ENCODE measurements around the gene DAP. TPM values are rescaled to one million over a fixed set of nuclear protein-coding genes. Genes with fewer than 3 reads are reported as not detected.

Gene DAP
- total and polyA plus RNA-seq, 12 donors = 27.4 to 197 (median 101) TPM

GRCh38 chr5:10699281-10699874, 61.7 kb downstream of the DAP start:
- Histone ChIP-seq H3K36me3 (replicated peaks in 1 of 2) (no peaks in the 10 kb centered on the region), H3K27ac (no peak overlapping the region), H3K4me3 (no peak overlapping the region), H3K4me1 (replicated peaks in 1 of 2) (peaks cover 28 to 33% of the 10 kb centered on the region in 2 donors), H3K27me3 (no peaks in the 10 kb centered on the region), H3K9me3 (replicated peaks in 1 of 3) (no peaks in the 10 kb centered on the region)
- DNase-seq = no peak
- intact Hi-C loops (cut with DNase I) = loop anchor here in 1 of 2 donors (5.0 kb wide), 1 partner anchor 483 kb away; no protein-coding TSS in a partner anchor
- WGBS, 4 donors = 89 to 97% (median 90%) methylated on average over 5 of the region's 5 CpGs
- TF ChIP-seq POLR2A (IDR thresholded peaks at IDR 0.05) (no peak), CTCF (IDR thresholded peaks at IDR 0.05) (no peak)

- Histone ChIP-seq H3K4me3 (no peak overlapping the region), H3K27me3 (no peaks in the 10 kb centered on the region), H3K36me3 (replicated peaks in 1 of 2) (no peaks in the 10 kb centered on the region), H3K4me1 (replicated peaks in 1 of 2) (peaks cover 3 to 5% of the 10 kb centered on the region in 2 donors), H3K9me3 (replicated peaks in 1 of 3) (no peaks in the 10 kb centered on the region), H3K27ac (no peak overlapping the region)
- TF ChIP-seq POLR2A (IDR thresholded peaks at IDR 0.05) (no peak), CTCF (IDR thresholded peaks at IDR 0.05) (no peak)
- WGBS, 4 donors = 81 to 88% (median 82%) methylated on average over 7 of the region's 7 CpGs
- no peak for DNase-seq
- intact Hi-C loops (cut with DNase I) = loop anchor here in 1 of 2 donors (5.0 kb wide), 1 partner anchor 486 kb away; no protein-coding TSS in a partner anchor
Measured at GRCh38 chr5:10695759-10696543, 65.1 kb downstream of the DAP start.

GRCh38 chr5:10695055-10695649, 65.9 kb downstream of the DAP start:
- Histone ChIP-seq H3K4me3 (no peak overlapping the region), H3K36me3 (replicated peaks in 1 of 2) (no peaks in the 10 kb centered on the region), H3K9me3 (replicated peaks in 1 of 3) (no peaks in the 10 kb centered on the region), H3K27me3 (no peaks in the 10 kb centered on the region), H3K27ac (no peak overlapping the region), H3K4me1 (replicated peaks in 1 of 2) (peaks cover 3 to 5% of the 10 kb centered on the region in 2 donors)
- intact Hi-C loops (cut with DNase I) = loop anchor here in 1 of 2 donors (5.0 kb wide), 1 partner anchor 487 kb away; no protein-coding TSS in a partner anchor
- DNase-seq = peak; percentile 71 to 90 (median 86)
- TF ChIP-seq CTCF (IDR thresholded peaks at IDR 0.05) = peak; percentile 63 to 83 (median 82)
- TF ChIP-seq POLR2A (IDR thresholded peaks at IDR 0.05) = no peak
- WGBS, 4 donors = 5 to 15% (median 9%) methylated on average over 11 to 14 of the region's 14 CpGs

Measured in adrenal gland (tissue), 12 donors.